HL-60 (cell line): ENCODE measurements around the gene PI3.

Experiments used
- CTCF ChIP-seq: IDR thresholded peaks from one replicate; pipeline ENCODE4 v1.5.1; 2011; ENCODE audit warnings: low read length, control low read depth, inconsistent platforms; ENCODE audit not compliant: insufficient read depth
- POLR2AphosphoS5 ChIP-seq: IDR thresholded peaks from 2 replicates; pipeline ENCODE4 v1.6.1; 2012; ENCODE audit warnings: low read depth
- SPI1 ChIP-seq: IDR thresholded peaks from 2 replicates; pipeline ENCODE4 v1.6.1; 2012; ENCODE audit warnings: low read depth, mild to moderate bottlenecking, borderline replicate concordance

DNA sequence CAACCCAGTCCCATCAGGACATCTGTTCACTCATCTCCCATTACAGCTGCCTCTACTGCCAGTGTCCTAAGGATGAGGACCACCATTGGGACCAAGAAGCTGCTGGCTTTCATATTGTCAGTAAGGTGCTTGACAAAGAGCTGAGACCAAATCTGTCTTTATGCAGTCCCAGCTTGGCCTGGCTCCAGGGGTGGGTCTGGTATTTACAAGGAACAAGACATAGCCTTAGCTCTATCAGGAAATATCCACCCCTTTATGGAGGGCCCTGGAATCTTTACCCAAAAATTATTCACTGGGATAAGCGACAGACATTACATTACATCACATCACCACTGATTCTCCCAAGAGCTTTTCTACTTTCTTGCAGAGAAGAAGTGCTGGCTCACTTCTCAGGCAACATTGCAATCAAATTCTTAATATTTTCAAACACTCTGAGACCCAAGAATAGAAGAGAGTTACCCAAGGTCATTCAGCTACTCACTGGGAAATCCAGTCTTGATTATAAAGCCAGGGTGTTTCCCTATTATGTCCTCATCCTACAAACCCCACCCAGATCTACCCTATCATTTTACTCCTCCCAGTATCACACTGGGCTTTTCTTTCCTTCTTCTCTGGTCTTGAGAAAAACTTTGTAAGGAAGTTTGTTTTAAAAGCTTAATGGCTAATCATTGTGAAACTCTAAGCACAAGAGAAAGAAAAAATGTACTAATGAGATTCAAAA, 11.5 kb upstream of the PI3 start:
- no peak for TF ChIP-seq CTCF
- no peak for TF ChIP-seq SPI1
- no peak for TF ChIP-seq POLR2AphosphoS5
